ENCODE results near the gene PELI3.

Gene PELI3

GRCh38 chr11:66466225-66467033, at the start of gene PELI3:
PELI3 (plus strand) TSS chr11:66466905; CDS start chr11:66468129, 1,224 bp downstream.
- peak within 1 kb of the TSS; percentile 47 for H3K4me3 ChIP-seq (ENCODE audit: low read depth, low read length)
- peak; percentile 94 for DNase-seq (ENCODE audit: low read depth)
- TF ChIP-seq POLR2A (IDR thresholded peaks at IDR 0.05; ENCODE audit: extremely low read depth, insufficient read length): peak; percentile 53
- TF ChIP-seq CTCF (IDR thresholded peaks at IDR 0.05; ENCODE audit: low read depth, low read length): no peak
- TF ChIP-seq MAX (IDR thresholded peaks at IDR 0.05; ENCODE audit: low read depth, low read length): peak; percentile 35
- peak; percentile 53 for TF ChIP-seq MYC (IDR thresholded peaks at IDR 0.05; ENCODE audit: low read depth, low read length)

- TF ChIP-seq POLR2A (IDR thresholded peaks at IDR 0.05; ENCODE audit: extremely low read depth, insufficient read length): no peak
- no peak for TF ChIP-seq CTCF (IDR thresholded peaks at IDR 0.05; ENCODE audit: low read depth, low read length)
- no peak for TF ChIP-seq MAX (IDR thresholded peaks at IDR 0.05; ENCODE audit: low read depth, low read length)
- TF ChIP-seq MYC (IDR thresholded peaks at IDR 0.05; ENCODE audit: low read depth, low read length): no peak
- no peak for DNase-seq (ENCODE audit: low read depth)
- H3K4me3 ChIP-seq (ENCODE audit: low read depth, low read length): no peak overlapping the region
Measured at GRCh38 chr11:66417000-66417399, 49.7 kb upstream of the PELI3 start.

GRCh38 chr11:66418168-66418985, 48.3 kb upstream of the PELI3 start:
- no peak for TF ChIP-seq POLR2A (IDR thresholded peaks at IDR 0.05; ENCODE audit: extremely low read depth, insufficient read length)
- TF ChIP-seq MYC (IDR thresholded peaks at IDR 0.05; ENCODE audit: low read depth, low read length): peak; percentile 26; the same call in 1 of the 2 replicates
- TF ChIP-seq MAX (IDR thresholded peaks at IDR 0.05; ENCODE audit: low read depth, low read length): peak; percentile 79
- peak; percentile 72 for TF ChIP-seq CTCF (IDR thresholded peaks at IDR 0.05; ENCODE audit: low read depth, low read length)
- peak; percentile 93 for DNase-seq (ENCODE audit: low read depth)
- H3K4me3 ChIP-seq (ENCODE audit: low read depth, low read length): no peak overlapping the region

GRCh38 chr11:66418986-66419308, 47.8 kb upstream of the PELI3 start:
- H3K4me3 ChIP-seq (ENCODE audit: low read depth, low read length): no peak overlapping the region
- no peak for TF ChIP-seq CTCF (IDR thresholded peaks at IDR 0.05; ENCODE audit: low read depth, low read length)
- TF ChIP-seq MYC (IDR thresholded peaks at IDR 0.05; ENCODE audit: low read depth, low read length): no peak
- no peak for TF ChIP-seq POLR2A (IDR thresholded peaks at IDR 0.05; ENCODE audit: extremely low read depth, insufficient read length)
- TF ChIP-seq MAX (IDR thresholded peaks at IDR 0.05; ENCODE audit: low read depth, low read length): no peak
- DNase-seq (ENCODE audit: low read depth): no peak

GRCh38 chr11:66419825-66420224, 46.9 kb upstream of the PELI3 start:
- no peak for DNase-seq (ENCODE audit: low read depth)
- TF ChIP-seq MAX (IDR thresholded peaks at IDR 0.05; ENCODE audit: low read depth, low read length): no peak
- TF ChIP-seq CTCF (IDR thresholded peaks at IDR 0.05; ENCODE audit: low read depth, low read length): no peak
- no peak for TF ChIP-seq POLR2A (IDR thresholded peaks at IDR 0.05; ENCODE audit: extremely low read depth, insufficient read length)
- no peak for TF ChIP-seq MYC (IDR thresholded peaks at IDR 0.05; ENCODE audit: low read depth, low read length)
- H3K4me3 ChIP-seq (ENCODE audit: low read depth, low read length): no peak overlapping the region

All from NB4 (cell line).